AG09309 (cell line): ENCODE measurements around the gene NRXN2.

Source experiments
- DNase-seq: peaks from one replicate; pipeline ENCODE4 v3.0.0-alpha.2; 2010; ENCODE audit warnings: low read depth
- H3K4me3 ChIP-seq: 2 replicates; pipeline ENCODE4 v1.5.1; 2011; ENCODE audit warnings: mild to moderate bottlenecking, low read depth, low read length, moderate library complexity; ENCODE audit not compliant: control insufficient read depth
- TF ChIP-seq, protein P1 (sequence below): IDR thresholded peaks from 2 replicates; pipeline ENCODE4 v1.5.1; 2011; ENCODE audit warnings: mild to moderate bottlenecking, low read depth, low read length, inconsistent platforms; ENCODE audit not compliant: insufficient read depth, control insufficient read depth; ENCODE audit errors: missing control alignments

Gene NRXN2

DNA sequence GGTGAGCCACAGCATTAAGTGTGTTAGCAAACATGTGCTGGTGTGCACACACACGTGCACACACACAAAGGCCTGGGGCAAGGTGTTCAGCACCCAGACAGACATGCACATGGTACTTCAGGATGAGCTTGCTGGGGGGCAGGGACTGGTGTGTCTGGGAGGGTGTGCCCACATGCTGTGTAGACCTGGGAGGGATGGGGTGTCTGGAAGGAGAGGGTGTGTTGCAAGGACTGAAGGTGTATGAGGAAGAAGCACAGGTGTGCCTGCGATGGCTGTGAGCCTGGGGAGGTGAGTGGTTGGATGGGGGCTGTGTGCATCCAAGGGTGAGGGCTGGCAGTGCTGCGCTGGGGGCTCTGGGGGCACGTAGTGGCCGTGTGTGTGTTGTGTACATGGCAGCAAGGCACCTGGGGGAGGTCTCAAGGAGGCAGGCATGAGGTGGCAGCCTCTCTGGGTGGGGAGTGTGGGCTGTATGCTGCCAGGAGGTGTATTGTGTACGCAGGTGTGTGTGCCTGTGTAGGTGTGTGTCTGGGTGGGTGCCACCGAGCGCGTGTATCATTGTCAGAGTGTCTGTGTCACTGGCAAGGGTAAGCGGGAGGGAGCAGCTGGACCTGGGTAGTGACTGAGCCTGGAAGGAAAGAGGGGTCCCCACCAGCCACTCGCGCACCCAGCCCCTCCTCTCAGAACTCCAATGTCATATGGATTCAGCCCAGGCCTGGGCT, 2.2 kb downstream of the NRXN2 start:
- H3K4me3 ChIP-seq: no peak overlapping the region
- no peak for DNase-seq
- TF ChIP-seq, protein P1, sequence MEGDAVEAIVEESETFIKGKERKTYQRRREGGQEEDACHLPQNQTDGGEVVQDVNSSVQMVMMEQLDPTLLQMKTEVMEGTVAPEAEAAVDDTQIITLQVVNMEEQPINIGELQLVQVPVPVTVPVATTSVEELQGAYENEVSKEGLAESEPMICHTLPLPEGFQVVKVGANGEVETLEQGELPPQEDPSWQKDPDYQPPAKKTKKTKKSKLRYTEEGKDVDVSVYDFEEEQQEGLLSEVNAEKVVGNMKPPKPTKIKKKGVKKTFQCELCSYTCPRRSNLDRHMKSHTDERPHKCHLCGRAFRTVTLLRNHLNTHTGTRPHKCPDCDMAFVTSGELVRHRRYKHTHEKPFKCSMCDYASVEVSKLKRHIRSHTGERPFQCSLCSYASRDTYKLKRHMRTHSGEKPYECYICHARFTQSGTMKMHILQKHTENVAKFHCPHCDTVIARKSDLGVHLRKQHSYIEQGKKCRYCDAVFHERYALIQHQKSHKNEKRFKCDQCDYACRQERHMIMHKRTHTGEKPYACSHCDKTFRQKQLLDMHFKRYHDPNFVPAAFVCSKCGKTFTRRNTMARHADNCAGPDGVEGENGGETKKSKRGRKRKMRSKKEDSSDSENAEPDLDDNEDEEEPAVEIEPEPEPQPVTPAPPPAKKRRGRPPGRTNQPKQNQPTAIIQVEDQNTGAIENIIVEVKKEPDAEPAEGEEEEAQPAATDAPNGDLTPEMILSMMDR: no peak

DNA sequence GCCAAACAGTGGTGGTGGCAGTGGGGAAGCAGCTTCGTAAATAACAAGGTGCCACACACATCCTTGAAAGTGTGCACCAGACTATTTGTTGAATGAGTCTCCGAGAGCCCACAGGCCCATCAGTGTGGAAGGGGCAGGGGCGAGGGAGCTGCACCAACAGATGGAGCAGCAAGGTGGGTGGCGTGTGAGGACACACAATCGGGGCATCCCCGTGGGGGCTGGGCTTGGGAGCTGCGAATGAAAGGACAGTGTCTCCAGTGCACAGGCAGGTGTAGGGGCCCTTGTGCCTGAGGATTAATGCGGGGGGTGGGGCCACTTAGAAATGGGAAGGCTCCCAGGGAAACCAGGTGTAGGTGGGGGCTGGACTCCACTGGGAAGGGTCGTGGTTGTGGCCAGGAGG, 2.8 kb downstream of the NRXN2 start:
- H3K4me3 ChIP-seq: no peak overlapping the region
- TF ChIP-seq, protein P1: no peak
- DNase-seq: no peak

DNA sequence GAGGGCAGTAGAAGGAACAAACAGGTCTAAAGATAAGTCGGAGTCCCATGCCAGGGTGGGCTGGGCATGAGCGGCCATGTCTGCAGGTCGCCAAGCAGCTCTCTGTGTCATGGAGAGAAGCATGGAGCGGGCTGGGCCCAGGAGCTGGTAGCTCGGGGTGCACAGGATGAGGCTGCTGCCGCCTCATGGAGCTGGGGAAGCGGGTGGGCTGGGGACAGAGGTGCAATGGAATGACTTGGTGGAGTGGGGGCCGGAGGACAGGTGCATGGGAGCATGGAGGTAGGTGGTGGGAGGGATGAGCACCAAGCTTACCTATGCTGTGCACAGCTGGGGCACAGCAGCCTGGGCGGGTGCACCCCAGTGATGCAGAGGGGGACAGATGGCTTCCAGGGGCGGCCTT, 3.6 kb downstream of the NRXN2 start:
- no peak overlapping the region for H3K4me3 ChIP-seq
- no peak for DNase-seq
- TF ChIP-seq, protein P1: no peak

DNA sequence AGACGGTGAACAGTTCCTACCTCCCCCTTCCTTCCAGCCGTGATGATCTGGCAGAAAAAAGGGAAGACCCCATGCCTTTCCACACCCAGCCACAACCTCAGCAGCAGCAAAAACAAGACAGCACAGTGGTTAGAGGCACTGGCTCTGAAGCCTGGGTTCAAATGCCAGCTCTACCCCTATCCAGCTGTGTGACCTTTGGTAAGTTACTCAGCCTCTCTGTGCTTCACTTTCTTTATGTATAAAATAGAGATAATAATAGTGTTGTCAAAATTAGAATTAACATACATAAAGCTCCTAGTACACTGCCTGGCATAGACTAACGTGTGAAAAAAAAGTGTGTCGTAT, 4.2 kb downstream of the NRXN2 start:
- TF ChIP-seq, protein P1: no peak
- no peak overlapping the region for H3K4me3 ChIP-seq
- no peak for DNase-seq

DNA sequence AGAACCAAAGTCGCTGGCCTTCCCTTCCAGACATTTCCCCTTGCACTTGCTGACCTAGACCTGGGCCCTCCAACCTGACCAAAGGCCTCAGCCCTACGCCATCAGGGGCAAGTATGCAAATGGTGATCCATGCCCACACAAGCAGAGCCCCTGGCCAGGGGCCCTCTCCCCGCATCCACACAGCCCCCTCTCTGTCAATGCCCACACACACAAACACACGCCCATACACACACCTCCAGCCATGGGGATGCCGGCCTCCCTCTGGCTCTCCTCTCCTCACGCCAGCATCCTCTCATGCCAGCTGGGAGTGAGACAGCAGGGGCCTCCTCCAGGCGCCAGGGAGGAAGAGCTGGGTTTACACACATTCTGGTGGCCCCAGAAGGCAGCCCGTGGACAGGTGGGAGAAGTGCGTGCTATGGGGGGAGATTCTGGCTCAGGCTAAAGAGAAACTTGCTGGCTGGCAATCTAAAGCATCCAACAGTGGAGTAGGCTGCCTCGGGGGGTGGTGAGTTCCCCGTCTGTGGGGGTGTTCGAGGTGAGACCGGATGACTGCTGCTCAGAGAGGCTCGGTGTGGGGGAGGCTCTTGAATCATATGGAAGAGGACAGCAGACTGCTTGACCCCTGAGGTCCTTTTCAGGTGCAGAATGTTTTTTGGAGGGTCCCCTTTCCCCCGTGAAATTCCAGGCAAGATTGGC, 4.8 kb downstream of the NRXN2 start:
- H3K4me3 ChIP-seq: no peak overlapping the region
- no peak for DNase-seq
- TF ChIP-seq, protein P1: no peak

DNA sequence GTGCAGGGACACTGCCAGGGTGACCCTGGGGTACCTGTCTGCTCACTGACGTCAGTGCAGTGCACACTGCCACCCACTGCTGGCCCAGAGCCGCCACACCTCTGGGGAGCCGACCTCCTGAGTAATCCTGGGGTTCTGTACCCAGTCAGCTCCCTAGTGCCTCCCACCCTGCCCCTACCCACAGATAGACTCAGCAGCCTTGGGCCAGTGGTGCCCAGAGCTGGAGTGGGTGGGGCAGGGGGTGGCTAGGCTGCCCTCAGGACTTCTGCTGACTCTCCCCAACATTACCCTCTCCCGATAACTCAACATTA, 5.8 kb downstream of the NRXN2 start:
- H3K4me3 ChIP-seq: no peak overlapping the region
- DNase-seq: no peak
- TF ChIP-seq, protein P1: no peak
